K562 (cell line): ENCODE results near the gene PI16. TPM values are rescaled to one million over a fixed set of nuclear protein-coding genes. Genes with fewer than 3 reads are reported as not detected.

ENCODE experiments used
- CTCF ChIP-seq, 3 experiments: IDR thresholded peaks in 2 of 3; conservative IDR thresholded peaks in 1 of 3; 2 replicates each; pipeline ENCODE4 v1.5.1; 2011 to 2012; ENCODE audit warnings: low read length in 3 of 3, mild to moderate bottlenecking in 3 of 3, control low read depth in 2 of 3, improper control_type of control experiment in 1 of 3, inconsistent platforms in 1 of 3, low read depth in 1 of 3, mixed read lengths in 1 of 3, moderate library complexity in 1 of 3; ENCODE audit not compliant: insufficient read depth in 2 of 3
- ELK1 ChIP-seq: sonication (generic); formaldehyde crosslinking; IDR thresholded peaks from 2 replicates; pipeline ENCODE4 v1.8.1; 2022; ENCODE audit warnings: missing genetic modification reagents
- GATA2 ChIP-seq: sonication (generic); formaldehyde crosslinking; IDR thresholded peaks from 2 replicates; pipeline ENCODE4 v1.4.0; 2020; ENCODE audit warnings: mild to moderate bottlenecking, missing genetic modification reagents
- KDM5B ChIP-seq: fragments of 200-600 bp; sonication (generic); IDR thresholded peaks from 2 replicates; pipeline ENCODE4 v1.6.1; 2012; ENCODE audit warnings: low read depth, mild to moderate bottlenecking, moderate library complexity, low read length, control low read depth, inconsistent platforms; ENCODE audit not compliant: insufficient replicate concordance
- MAFK ChIP-seq: IDR thresholded peaks from 2 replicates; pipeline ENCODE4 v1.6.1; 2011; ENCODE audit warnings: low read length, improper control_type of control experiment
- POLR2B ChIP-seq: fragments of 450-650 bp; IDR thresholded peaks from 2 replicates; pipeline ENCODE4 v1.6.1; 2018; ENCODE audit warnings: low read depth; ENCODE audit not compliant: partially characterized antibody
- SNIP1 ChIP-seq: fragments of 450-650 bp; IDR thresholded peaks from 2 replicates; pipeline ENCODE4 v1.7.1; 2017; ENCODE audit warnings: low read depth, mild to moderate bottlenecking
- TOE1 ChIP-seq, 2 experiments: fragments of 450-650 bp in 1 of 2; sonication (generic) in 1 of 2; formaldehyde crosslinking in 1 of 2; IDR thresholded peaks; 2 replicates each; pipeline versions ENCODE4 v1.7.1 to v1.8.0; 2016 to 2022; ENCODE audit warnings: borderline replicate concordance in 2 of 2, mild to moderate bottlenecking in 2 of 2, antibody characterized with exemption in 1 of 2, inconsistent platforms in 1 of 2, low read depth in 1 of 2, missing genetic modification reagents in 1 of 2, moderate library complexity in 1 of 2
- ZNF561 ChIP-seq: fragments of 450-650 bp; formaldehyde crosslinking; conservative IDR thresholded peaks from 2 replicates; pipeline ENCODE4 v1.4.0; 2020; ENCODE audit warnings: mild to moderate bottlenecking, moderate library complexity
- polyA plus RNA-seq, 8 experiments: library from polyadenylated mRNA; depleted of rRNA in 4 of 8; stranded (reverse) in 5 of 8; unstranded in 3 of 8; fragments of >200 nt; fragmentation: Nextera tagmentation in 2 of 8; fragmentation: Illumina TruSeq in 1 of 8; extraction: Ambion mirVana in 2 of 8; extraction: Trizol in 1 of 8; gene quantifications; 2 replicates each; pipeline versions ENCODE4 v1.2.1 to v1.2.3, GENCODE V29; 2011 to 2014; ENCODE audit warnings: inconsistent platforms in 1 of 8, missing spikeins in 1 of 8
- total RNA-seq, 7 experiments: library from RNA; depleted of rRNA in 6 of 7; stranded (reverse); fragments of >200 nt in 6 of 7; fragmentation: Illumina TruSeq in 2 of 7; extraction: Trizol in 2 of 7; gene quantifications; 2 replicates each; pipeline versions ENCODE4 v1.2.1 to v1.2.3, GENCODE V29; 2011 to 2021; ENCODE audit warnings: low replicate concordance in 1 of 7
- TF ChIP-seq, protein P1 (sequence below): sonication (generic); formaldehyde crosslinking; IDR thresholded peaks from 2 replicates; pipeline ENCODE4 v1.8.1; 2023; ENCODE audit warnings: mild to moderate bottlenecking, missing genetic modification reagents

PI16 gene
- total and polyA plus RNA-seq, 9 of the 15 experiments (the other 6 are each of a cell fraction or from before 2014, with no cell fraction given): 0.06 to 0.18 TPM; not detected in 7

- no peak for TF ChIP-seq ELK1 (CRISPR knock-in tag)
- TF ChIP-seq GATA2 (CRISPR knock-in tag): no peak
- TF ChIP-seq, protein P1, sequence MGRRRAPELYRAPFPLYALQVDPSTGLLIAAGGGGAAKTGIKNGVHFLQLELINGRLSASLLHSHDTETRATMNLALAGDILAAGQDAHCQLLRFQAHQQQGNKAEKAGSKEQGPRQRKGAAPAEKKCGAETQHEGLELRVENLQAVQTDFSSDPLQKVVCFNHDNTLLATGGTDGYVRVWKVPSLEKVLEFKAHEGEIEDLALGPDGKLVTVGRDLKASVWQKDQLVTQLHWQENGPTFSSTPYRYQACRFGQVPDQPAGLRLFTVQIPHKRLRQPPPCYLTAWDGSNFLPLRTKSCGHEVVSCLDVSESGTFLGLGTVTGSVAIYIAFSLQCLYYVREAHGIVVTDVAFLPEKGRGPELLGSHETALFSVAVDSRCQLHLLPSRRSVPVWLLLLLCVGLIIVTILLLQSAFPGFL (CRISPR knock-in tag): no peak
- TF ChIP-seq TOE1 (IDR thresholded peaks at IDR 0.05; ENCODE audit: borderline replicate concordance): no peak
- TF ChIP-seq TOE1 (CRISPR knock-in tag; IDR thresholded peaks at IDR 0.05; ENCODE audit: borderline replicate concordance, low read depth): no peak
- no peak for TF ChIP-seq SNIP1
- TF ChIP-seq KDM5B: no peak
- no peak for TF ChIP-seq ZNF561 (CRISPR knock-in tag)
- TF ChIP-seq POLR2B: no peak
- no peak for TF ChIP-seq MAFK
- TF ChIP-seq CTCF (IDR thresholded peaks at IDR 0.05 in 2 of 3, conservative IDR thresholded peaks at IDR 0.05 in 1 of 3; ENCODE audit: insufficient read depth in 2 of 3, low read depth in 1 of 3, low read length in 3 of 3): no peak
Measured at GRCh38 chr6:36916126-36916525, 38.4 kb upstream of the PI16 start (continued).
